ENCODE data around the gene SLC26A2. TPM values are rescaled to one million over a fixed set of nuclear protein-coding genes. Genes with fewer than 3 reads are reported as not detected.

The SLC26A2 gene
- total and polyA plus RNA-seq, 2 experiments from 2014 or later: 3.5 to 11.5 TPM

DNA sequence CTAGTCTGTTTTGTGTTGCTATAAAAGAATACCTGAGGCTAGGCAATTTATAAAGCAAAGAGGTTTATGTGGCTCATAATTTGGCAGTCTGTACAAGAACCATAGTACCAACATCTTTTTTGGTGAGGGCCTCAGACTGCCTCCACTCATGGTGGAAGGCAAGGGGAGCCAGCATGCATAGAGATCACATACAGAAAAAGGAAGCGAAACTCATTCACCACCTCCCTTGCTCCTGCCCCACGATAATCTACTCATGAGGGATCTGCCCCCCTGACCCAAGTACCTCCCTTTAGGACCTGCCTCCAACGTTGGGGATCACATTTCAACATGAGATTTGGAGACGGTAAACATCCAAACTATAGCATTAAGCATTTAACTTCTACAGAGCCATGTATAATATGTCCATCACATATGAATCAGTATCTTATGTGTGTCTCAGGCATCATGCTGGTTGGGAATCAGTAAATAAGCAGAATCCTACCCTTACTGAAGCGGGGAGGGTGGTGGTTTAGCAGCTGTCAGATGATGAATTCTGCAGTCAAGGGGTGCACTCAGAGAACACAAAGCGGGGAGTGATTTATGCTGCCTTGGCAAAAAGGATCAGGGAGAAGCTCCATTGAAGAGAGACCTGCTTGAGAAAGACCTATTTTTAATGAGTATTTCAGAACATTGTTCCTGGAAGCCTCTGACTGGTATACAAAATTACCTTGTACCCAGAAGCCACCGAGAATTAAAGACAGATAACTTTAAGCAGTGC is 74.8 kb downstream of the SLC26A2 start:
- no peaks in the 10 kb centered on the region for H3K27me3 ChIP-seq (ENCODE audit: insufficient read depth)
- no peak overlapping the region for H2AFZ ChIP-seq
- H3F3A ChIP-seq (replicated peaks; ENCODE audit: low read depth): no peaks in the 10 kb centered on the region
- H3K9me3 Mint-ChIP-seq: no peaks in the 10 kb centered on the region
- TF ChIP-seq CREB1 (CRISPR knock-in tag; IDR thresholded peaks at IDR 0.05; ENCODE audit: low read depth) (no peak), ZNF114 (CRISPR knock-in tag; IDR thresholded peaks at IDR 0.05) (no peak), STAT1 (IDR thresholded peaks at IDR 0.05; ENCODE audit: unreplicated experiment) (no peak), EZH2phosphoT487 (IDR thresholded peaks at IDR 0.05; ENCODE audit: unreplicated experiment) (no peak)
- TF ChIP-seq, protein P1, sequence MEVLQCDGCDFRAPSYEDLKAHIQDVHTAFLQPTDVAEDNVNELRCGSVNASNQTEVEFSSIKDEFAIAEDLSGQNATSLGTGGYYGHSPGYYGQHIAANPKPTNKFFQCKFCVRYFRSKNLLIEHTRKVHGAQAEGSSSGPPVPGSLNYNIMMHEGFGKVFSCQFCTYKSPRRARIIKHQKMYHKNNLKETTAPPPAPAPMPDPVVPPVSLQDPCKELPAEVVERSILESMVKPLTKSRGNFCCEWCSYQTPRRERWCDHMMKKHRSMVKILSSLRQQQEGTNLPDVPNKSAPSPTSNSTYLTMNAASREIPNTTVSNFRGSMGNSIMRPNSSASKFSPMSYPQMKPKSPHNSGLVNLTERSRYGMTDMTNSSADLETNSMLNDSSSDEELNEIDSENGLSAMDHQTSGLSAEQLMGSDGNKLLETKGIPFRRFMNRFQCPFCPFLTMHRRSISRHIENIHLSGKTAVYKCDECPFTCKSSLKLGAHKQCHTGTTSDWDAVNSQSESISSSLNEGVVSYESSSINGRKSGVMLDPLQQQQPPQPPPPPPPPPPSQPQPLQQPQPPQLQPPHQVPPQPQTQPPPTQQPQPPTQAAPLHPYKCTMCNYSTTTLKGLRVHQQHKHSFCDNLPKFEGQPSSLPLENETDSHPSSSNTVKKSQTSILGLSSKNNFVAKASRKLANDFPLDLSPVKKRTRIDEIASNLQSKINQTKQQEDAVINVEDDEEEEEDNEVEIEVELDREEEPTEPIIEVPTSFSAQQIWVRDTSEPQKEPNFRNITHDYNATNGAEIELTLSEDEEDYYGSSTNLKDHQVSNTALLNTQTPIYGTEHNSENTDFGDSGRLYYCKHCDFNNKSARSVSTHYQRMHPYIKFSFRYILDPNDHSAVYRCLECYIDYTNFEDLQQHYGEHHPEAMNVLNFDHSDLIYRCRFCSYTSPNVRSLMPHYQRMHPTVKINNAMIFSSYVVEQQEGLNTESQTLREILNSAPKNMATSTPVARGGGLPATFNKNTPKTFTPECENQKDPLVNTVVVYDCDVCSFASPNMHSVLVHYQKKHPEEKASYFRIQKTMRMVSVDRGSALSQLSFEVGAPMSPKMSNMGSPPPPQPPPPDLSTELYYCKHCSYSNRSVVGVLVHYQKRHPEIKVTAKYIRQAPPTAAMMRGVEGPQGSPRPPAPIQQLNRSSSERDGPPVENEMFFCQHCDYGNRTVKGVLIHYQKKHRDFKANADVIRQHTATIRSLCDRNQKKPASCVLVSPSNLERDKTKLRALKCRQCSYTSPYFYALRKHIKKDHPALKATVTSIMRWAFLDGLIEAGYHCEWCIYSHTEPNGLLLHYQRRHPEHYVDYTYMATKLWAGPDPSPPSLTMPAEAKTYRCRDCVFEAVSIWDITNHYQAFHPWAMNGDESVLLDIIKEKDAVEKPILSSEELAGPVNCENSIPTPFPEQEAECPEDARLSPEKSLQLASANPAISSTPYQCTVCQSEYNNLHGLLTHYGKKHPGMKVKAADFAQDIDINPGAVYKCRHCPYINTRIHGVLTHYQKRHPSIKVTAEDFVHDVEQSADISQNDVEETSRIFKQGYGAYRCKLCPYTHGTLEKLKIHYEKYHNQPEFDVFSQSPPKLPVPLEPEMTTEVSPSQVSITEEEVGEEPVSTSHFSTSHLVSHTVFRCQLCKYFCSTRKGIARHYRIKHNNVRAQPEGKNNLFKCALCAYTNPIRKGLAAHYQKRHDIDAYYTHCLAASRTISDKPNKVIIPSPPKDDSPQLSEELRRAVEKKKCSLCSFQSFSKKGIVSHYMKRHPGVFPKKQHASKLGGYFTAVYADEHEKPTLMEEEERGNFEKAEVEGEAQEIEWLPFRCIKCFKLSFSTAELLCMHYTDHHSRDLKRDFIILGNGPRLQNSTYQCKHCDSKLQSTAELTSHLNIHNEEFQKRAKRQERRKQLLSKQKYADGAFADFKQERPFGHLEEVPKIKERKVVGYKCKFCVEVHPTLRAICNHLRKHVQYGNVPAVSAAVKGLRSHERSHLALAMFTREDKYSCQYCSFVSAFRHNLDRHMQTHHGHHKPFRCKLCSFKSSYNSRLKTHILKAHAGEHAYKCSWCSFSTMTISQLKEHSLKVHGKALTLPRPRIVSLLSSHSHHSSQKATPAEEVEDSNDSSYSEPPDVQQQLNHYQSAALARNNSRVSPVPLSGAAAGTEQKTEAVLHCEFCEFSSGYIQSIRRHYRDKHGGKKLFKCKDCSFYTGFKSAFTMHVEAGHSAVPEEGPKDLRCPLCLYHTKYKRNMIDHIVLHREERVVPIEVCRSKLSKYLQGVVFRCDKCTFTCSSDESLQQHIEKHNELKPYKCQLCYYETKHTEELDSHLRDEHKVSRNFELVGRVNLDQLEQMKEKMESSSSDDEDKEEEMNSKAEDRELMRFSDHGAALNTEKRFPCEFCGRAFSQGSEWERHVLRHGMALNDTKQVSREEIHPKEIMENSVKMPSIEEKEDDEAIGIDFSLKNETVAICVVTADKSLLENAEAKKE (CRISPR knock-in tag; IDR thresholded peaks at IDR 0.05): no peak
- TF ChIP-seq, protein P2, sequence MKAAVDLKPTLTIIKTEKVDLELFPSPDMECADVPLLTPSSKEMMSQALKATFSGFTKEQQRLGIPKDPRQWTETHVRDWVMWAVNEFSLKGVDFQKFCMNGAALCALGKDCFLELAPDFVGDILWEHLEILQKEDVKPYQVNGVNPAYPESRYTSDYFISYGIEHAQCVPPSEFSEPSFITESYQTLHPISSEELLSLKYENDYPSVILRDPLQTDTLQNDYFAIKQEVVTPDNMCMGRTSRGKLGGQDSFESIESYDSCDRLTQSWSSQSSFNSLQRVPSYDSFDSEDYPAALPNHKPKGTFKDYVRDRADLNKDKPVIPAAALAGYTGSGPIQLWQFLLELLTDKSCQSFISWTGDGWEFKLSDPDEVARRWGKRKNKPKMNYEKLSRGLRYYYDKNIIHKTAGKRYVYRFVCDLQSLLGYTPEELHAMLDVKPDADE (IDR thresholded peaks at IDR 0.05): no peak
- TF ChIP-seq, protein P3, sequence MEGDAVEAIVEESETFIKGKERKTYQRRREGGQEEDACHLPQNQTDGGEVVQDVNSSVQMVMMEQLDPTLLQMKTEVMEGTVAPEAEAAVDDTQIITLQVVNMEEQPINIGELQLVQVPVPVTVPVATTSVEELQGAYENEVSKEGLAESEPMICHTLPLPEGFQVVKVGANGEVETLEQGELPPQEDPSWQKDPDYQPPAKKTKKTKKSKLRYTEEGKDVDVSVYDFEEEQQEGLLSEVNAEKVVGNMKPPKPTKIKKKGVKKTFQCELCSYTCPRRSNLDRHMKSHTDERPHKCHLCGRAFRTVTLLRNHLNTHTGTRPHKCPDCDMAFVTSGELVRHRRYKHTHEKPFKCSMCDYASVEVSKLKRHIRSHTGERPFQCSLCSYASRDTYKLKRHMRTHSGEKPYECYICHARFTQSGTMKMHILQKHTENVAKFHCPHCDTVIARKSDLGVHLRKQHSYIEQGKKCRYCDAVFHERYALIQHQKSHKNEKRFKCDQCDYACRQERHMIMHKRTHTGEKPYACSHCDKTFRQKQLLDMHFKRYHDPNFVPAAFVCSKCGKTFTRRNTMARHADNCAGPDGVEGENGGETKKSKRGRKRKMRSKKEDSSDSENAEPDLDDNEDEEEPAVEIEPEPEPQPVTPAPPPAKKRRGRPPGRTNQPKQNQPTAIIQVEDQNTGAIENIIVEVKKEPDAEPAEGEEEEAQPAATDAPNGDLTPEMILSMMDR (conservative IDR thresholded peaks at IDR 0.05; ENCODE audit: low read depth in 2 of 2): no peak
- TF ChIP-seq, protein P4, sequence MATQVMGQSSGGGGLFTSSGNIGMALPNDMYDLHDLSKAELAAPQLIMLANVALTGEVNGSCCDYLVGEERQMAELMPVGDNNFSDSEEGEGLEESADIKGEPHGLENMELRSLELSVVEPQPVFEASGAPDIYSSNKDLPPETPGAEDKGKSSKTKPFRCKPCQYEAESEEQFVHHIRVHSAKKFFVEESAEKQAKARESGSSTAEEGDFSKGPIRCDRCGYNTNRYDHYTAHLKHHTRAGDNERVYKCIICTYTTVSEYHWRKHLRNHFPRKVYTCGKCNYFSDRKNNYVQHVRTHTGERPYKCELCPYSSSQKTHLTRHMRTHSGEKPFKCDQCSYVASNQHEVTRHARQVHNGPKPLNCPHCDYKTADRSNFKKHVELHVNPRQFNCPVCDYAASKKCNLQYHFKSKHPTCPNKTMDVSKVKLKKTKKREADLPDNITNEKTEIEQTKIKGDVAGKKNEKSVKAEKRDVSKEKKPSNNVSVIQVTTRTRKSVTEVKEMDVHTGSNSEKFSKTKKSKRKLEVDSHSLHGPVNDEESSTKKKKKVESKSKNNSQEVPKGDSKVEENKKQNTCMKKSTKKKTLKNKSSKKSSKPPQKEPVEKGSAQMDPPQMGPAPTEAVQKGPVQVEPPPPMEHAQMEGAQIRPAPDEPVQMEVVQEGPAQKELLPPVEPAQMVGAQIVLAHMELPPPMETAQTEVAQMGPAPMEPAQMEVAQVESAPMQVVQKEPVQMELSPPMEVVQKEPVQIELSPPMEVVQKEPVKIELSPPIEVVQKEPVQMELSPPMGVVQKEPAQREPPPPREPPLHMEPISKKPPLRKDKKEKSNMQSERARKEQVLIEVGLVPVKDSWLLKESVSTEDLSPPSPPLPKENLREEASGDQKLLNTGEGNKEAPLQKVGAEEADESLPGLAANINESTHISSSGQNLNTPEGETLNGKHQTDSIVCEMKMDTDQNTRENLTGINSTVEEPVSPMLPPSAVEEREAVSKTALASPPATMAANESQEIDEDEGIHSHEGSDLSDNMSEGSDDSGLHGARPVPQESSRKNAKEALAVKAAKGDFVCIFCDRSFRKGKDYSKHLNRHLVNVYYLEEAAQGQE (IDR thresholded peaks at IDR 0.05; ENCODE audit: unreplicated experiment): no peak
- H3K4me3 ChIP-seq: no peak overlapping the region
- H3K27ac Mint-ChIP-seq: no peak overlapping the region
- H3K36me3 ChIP-seq (ENCODE audit: insufficient read depth): peaks cover 48% of the 10 kb centered on the region
- H4K20me1 ChIP-seq (replicated peaks; ENCODE audit: insufficient read depth): no peaks in the 10 kb centered on the region; the same call in 1 of the 2 replicates
- ATAC-seq (no peak), DNase-seq (ENCODE audit: low spot score) (no peak)
- H3K9me2 ChIP-seq (ENCODE audit: insufficient read depth): no peaks in the 10 kb centered on the region
- no peak overlapping the region for H3K4me2 ChIP-seq
- H3K4me1 Mint-ChIP-seq: no peaks in the 10 kb centered on the region
- no peak overlapping the region for H3K27ac ChIP-seq (ENCODE audit: low read depth)
- no peaks in the 10 kb centered on the region for H3K79me2 ChIP-seq (replicated peaks; ENCODE audit: insufficient read depth)
- H3K27me3 Mint-ChIP-seq (ENCODE audit: insufficient read depth, low read depth, poor library complexity): no peaks in the 10 kb centered on the region
- no peaks in the 10 kb centered on the region for H3K4me1 ChIP-seq (ENCODE audit: insufficient read depth)
- peaks cover 51% of the 10 kb centered on the region for H3K36me3 Mint-ChIP-seq (ENCODE audit: low read depth)
- no peak overlapping the region for H3K4me3 Mint-ChIP-seq

Measured in GM23338 (cell line).